ENCODE results near the gene PROX1. TPM values are rescaled to one million over a fixed set of nuclear protein-coding genes. Genes with fewer than 3 reads are reported as not detected.

Gene PROX1
- total RNA-seq, 4 donors from 2014 or later: 0.15 to 3.8 (median 0.66) TPM

DNA sequence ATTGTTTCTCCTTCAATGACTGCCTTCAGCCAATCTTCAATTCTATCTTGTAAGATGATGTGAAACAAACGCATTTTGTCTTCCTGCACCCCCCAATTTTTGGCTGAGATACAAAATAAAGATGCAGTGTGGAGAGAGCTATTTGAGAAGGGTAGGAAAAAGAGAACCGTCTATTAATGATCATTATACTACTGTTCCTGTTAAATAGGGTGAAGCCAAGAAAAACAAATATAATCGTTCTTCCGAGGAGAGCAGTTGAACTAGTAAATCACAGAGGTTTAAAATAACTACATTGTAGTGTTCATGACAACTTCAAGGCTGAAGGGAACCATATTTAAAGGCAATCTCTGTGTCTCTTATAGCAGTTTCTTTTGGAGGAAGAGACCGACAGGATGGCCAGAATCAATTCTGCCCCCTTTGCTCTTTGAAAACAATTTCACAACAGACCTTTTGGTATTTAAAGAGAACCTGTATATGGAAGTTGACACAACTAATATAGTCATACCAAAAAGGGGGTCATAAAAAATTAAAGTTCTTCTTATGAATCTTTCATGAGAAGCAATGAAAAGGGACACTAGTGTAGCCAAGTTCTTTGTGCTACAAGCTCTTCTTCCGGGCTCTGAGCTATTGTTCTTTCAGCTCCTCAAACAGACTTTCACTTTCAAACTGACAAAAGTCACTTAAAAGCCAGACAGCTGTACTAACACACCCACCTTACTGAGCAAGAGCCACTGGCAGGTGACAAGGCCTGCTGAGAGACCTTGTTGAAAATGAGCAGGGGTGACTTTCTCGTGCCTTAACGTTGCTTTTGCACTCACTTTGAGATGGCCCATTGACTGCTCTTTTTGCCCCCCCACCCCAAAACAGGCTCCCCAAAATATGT is 30.9 kb downstream of the PROX1 start:
- TF ChIP-seq, protein P1, sequence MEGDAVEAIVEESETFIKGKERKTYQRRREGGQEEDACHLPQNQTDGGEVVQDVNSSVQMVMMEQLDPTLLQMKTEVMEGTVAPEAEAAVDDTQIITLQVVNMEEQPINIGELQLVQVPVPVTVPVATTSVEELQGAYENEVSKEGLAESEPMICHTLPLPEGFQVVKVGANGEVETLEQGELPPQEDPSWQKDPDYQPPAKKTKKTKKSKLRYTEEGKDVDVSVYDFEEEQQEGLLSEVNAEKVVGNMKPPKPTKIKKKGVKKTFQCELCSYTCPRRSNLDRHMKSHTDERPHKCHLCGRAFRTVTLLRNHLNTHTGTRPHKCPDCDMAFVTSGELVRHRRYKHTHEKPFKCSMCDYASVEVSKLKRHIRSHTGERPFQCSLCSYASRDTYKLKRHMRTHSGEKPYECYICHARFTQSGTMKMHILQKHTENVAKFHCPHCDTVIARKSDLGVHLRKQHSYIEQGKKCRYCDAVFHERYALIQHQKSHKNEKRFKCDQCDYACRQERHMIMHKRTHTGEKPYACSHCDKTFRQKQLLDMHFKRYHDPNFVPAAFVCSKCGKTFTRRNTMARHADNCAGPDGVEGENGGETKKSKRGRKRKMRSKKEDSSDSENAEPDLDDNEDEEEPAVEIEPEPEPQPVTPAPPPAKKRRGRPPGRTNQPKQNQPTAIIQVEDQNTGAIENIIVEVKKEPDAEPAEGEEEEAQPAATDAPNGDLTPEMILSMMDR (IDR thresholded peaks at IDR 0.05): no peak
- no peak for TF ChIP-seq POLR2A (IDR thresholded peaks at IDR 0.05)
- Histone ChIP-seq H3K4me3 (no peak overlapping the region), H3K36me3 (no peaks in the 10 kb centered on the region), H3K27ac (no peak overlapping the region), H3K9me3 (no peaks in the 10 kb centered on the region), H3K27me3 (no peaks in the 10 kb centered on the region), H3K4me1 (no peaks in the 10 kb centered on the region)
- WGBS, 2 donors: 44 to 56% methylated on average over 8 of the region's 8 CpGs
- no peak for DNase-seq
- intact Hi-C loops (cut with DNase I): no loop called here

DNA sequence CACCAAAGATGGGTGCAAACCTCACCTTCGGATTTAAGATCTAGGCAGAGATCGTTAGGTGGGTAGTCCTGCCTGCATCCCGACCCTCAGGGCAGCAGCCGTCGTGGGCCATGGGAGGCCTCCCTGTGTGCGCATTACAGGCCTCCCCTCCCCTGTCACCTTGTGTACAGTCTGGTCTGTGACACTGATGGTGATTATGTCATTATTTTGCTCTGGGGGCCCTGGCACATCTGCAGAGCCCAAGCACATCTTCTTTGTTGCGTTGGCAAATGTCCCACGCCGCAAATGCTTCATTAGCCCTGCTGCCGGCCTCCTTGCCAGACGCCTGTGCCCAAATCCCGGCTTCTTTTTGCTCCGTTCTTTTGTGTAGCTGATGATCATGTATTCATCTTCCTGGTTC is 31.7 kb downstream of the PROX1 start:
- H3K27ac ChIP-seq: no peak overlapping the region
- 79 to 90% methylated on average over 13 of the region's 13 CpGs for WGBS, 2 donors
- no peak for TF ChIP-seq POLR2A (IDR thresholded peaks at IDR 0.05)
- TF ChIP-seq, protein P1 (IDR thresholded peaks at IDR 0.05): no peak
- no peaks in the 10 kb centered on the region for H3K36me3 ChIP-seq
- H3K4me1 ChIP-seq: no peaks in the 10 kb centered on the region
- no peaks in the 10 kb centered on the region for H3K27me3 ChIP-seq
- H3K9me3 ChIP-seq: no peaks in the 10 kb centered on the region
- no peak overlapping the region for H3K4me3 ChIP-seq
- intact Hi-C loops (cut with DNase I): no loop called here
- DNase-seq: no peak

DNA sequence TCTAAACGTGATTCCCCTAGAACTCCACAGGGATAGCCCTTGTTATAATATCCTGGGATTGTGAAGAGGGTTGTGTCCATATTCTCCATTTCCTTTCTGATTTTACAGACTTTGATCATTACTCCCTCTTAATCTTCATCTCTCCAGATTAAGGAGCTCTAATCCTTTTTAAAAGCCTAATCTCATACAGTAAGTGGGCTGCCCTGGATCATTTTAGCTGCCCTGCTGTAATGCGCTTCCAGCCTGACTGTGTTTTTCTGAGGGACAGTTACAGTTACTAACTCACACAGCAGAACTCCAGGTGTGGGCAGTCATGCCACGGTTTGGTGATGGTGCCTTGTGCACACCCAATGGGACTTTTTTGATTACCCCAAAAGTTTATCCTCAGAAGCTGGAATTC is 33.5 kb downstream of the PROX1 start:
- H3K27me3 ChIP-seq: no peaks in the 10 kb centered on the region
- WGBS, 2 donors: 86 to 88% methylated on average over 3 of the region's 3 CpGs
- intact Hi-C loops (cut with DNase I): no loop called here
- H3K4me1 ChIP-seq: no peaks in the 10 kb centered on the region
- H3K36me3 ChIP-seq: no peaks in the 10 kb centered on the region
- DNase-seq: no peak
- TF ChIP-seq POLR2A (IDR thresholded peaks at IDR 0.05): no peak
- TF ChIP-seq, protein P1 (IDR thresholded peaks at IDR 0.05): no peak
- no peak overlapping the region for H3K27ac ChIP-seq
- H3K9me3 ChIP-seq: no peaks in the 10 kb centered on the region
- H3K4me3 ChIP-seq: no peak overlapping the region

DNA sequence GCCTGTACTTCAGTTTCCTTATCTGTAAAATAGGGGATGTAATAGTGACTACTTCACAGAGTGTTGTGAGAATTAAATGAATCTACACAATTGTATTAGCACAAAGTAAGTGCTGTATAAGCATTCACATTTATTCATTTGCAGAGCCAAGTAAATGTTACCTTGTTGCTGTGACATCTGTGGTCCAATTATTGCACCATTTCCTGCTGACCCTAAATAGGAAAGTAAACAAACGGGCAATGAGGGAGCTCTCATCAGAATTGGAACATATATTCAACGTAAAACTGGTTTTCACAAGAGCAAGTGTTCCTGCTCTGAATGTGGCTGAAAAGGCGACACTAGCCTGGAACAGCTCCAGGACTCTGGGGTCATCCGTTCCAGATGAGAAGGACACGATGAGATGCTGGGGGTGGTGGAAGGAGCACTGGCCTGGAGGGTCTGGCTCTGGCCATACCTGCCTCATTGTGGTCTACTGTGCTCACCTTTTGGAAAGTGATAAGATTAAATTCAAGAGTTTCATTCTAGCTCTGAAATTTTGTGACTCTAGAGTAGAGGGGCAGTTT is 34.5 kb downstream of the PROX1 start:
- intact Hi-C loops (cut with DNase I): no loop called here
- Histone ChIP-seq H3K4me3 (no peak overlapping the region), H3K9me3 (no peaks in the 10 kb centered on the region), H3K4me1 (no peaks in the 10 kb centered on the region), H3K27me3 (no peaks in the 10 kb centered on the region), H3K36me3 (no peaks in the 10 kb centered on the region), H3K27ac (no peak overlapping the region)
- no peak for TF ChIP-seq POLR2A (IDR thresholded peaks at IDR 0.05)
- TF ChIP-seq, protein P1 (IDR thresholded peaks at IDR 0.05): no peak
- 65 to 75% methylated on average over 5 of the region's 5 CpGs for WGBS, 2 donors
- DNase-seq: no peak

DNA sequence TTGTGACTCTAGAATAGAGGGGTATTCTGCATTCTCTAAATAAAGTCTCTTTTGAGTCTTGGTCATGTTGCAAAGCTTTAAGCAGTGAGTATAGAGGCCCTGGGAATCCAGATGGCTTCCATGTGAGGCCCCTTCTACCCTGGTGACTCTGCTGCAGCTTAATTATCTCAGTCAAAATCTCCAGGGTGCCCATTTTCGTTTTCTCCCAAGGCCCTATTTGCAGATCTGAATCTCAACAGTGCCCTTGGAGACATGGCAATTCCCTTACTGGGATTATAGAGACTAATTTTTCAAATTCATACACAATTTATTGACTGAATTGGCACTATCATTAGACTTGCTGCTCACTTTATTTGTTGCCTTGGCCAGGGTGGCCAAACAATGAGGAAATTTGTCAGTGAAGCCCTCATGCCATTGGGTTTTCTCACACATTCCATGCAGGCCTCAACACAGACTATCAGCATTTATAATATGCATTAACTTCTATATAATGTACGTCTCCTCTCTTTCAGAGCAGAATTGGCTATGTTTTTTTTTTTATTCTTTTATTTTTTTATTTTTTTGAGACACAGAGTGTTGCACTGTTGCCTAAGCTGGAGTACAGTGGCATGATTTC is 35.1 kb downstream of the PROX1 start:
- H3K9me3 ChIP-seq: no peaks in the 10 kb centered on the region
- WGBS, 2 donors: 44 to 50% methylated on average over 2 of the region's 2 CpGs
- intact Hi-C loops (cut with DNase I): no loop called here
- no peak overlapping the region for H3K27ac ChIP-seq
- H3K27me3 ChIP-seq: no peaks in the 10 kb centered on the region
- no peak for DNase-seq
- H3K4me1 ChIP-seq: no peaks in the 10 kb centered on the region
- TF ChIP-seq POLR2A (IDR thresholded peaks at IDR 0.05): no peak
- TF ChIP-seq, protein P1 (IDR thresholded peaks at IDR 0.05): no peak
- no peak overlapping the region for H3K4me3 ChIP-seq
- H3K36me3 ChIP-seq: no peaks in the 10 kb centered on the region

All from esophagus squamous epithelium (tissue), 5 donors.